ENCODE measurements around the gene RAB11FIP5. TPM values are rescaled to one million over a fixed set of nuclear protein-coding genes. Genes with fewer than 3 reads are reported as not detected.

The RAB11FIP5 gene
- total RNA-seq, 1 donor from 2014 or later = 54.7 TPM

DNA sequence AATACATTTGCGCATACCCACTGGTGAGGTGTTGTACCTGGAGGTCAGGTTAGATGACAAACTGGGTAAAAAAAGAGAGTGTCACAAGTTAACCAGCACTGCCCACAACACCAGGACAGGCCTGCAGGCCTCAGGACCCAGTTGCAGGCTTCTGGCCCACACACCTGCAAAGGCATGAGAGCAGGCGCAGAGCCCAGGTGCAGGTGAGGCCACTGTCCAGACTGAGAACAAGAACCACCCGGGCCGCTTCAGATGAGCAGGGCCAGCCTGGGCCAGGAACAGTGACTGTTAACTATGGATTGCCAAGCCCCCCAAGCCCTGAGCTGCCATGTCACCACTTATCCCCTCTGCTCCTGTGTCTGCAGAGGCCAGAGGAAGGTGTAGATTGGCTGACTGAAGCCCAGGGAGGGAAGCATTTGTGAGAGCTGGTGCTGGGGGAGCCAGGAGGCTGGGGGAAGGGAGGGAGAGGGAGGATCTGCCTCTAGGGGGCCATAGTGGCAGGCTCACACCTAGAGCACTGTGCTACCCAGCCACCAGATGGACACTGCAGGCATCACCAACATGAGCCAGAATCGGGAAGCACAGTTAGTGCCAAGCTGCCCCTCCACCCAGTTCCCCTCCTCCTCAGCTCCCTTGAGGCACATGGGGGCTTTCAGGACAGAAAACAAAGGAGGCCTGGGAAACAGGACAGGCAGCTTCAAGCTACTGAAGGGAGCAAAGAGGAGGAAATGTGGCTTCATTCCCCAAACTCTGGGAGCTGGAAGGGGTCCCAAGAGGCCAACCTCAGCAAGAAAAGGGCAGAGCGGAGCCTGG, 76.6 kb downstream of the RAB11FIP5 start:
- Mint-ChIP-seq H3K27me3 (ENCODE audit: low read depth) (no peaks in the 10 kb centered on the region), H3K9me3 (ENCODE audit: low read depth) (no peaks in the 10 kb centered on the region), H3K4me1 (ENCODE audit: low read depth) (no peaks in the 10 kb centered on the region), H3K27ac (ENCODE audit: unreplicated experiment) (no peak overlapping the region), H3K36me3 (ENCODE audit: low read depth) (peaks cover 14% of the 10 kb centered on the region), H3K4me3 (ENCODE audit: unreplicated experiment) (no peak overlapping the region)
- DNase-seq (ENCODE audit: low spot score) = no peak
- TF ChIP-seq, protein P1, sequence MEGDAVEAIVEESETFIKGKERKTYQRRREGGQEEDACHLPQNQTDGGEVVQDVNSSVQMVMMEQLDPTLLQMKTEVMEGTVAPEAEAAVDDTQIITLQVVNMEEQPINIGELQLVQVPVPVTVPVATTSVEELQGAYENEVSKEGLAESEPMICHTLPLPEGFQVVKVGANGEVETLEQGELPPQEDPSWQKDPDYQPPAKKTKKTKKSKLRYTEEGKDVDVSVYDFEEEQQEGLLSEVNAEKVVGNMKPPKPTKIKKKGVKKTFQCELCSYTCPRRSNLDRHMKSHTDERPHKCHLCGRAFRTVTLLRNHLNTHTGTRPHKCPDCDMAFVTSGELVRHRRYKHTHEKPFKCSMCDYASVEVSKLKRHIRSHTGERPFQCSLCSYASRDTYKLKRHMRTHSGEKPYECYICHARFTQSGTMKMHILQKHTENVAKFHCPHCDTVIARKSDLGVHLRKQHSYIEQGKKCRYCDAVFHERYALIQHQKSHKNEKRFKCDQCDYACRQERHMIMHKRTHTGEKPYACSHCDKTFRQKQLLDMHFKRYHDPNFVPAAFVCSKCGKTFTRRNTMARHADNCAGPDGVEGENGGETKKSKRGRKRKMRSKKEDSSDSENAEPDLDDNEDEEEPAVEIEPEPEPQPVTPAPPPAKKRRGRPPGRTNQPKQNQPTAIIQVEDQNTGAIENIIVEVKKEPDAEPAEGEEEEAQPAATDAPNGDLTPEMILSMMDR (IDR thresholded peaks at IDR 0.05) = no peak

DNA sequence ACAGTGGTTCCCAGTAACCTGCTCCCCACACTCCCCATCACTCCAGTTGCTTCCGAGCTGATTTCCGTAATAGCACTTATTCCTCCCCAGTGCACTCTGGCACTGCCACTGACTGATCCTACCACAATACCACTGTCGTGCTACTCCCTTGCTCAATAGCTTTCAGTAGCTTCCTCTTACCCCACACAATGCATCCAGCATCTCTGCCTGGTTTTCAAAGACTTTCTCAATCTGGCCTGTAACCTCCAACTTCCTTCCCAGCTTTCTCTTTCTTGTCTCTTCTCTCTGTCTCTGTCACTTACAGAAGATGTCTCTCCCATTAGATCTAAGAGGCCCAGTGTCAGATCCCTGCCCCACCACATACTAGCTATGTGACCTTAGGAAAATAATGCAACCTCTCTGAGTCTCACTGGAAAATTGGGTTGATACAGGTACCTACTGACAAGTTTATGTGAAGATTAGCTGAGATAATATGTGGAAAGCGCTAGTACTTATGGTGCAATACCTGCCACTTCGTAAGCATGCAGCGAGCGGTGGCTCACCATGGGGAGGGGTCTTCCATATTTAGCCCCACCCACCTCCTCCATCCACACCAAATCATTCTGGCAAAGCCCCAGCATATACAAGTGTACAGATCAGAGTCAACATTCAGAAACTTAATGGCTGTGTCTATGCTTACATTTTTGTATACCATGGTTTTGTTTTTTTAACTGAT, 77.9 kb downstream of the RAB11FIP5 start:
- no peaks in the 10 kb centered on the region for H3K4me1 Mint-ChIP-seq (ENCODE audit: low read depth)
- H3K27me3 Mint-ChIP-seq (ENCODE audit: low read depth) = no peaks in the 10 kb centered on the region
- H3K36me3 Mint-ChIP-seq (ENCODE audit: low read depth) = peaks cover 14% of the 10 kb centered on the region
- no peak for DNase-seq (ENCODE audit: low spot score)
- no peak overlapping the region for H3K4me3 Mint-ChIP-seq (ENCODE audit: unreplicated experiment)
- TF ChIP-seq, protein P1 (IDR thresholded peaks at IDR 0.05) = no peak
- no peaks in the 10 kb centered on the region for H3K9me3 Mint-ChIP-seq (ENCODE audit: low read depth)
- no peak overlapping the region for H3K27ac Mint-ChIP-seq (ENCODE audit: unreplicated experiment)

DNA sequence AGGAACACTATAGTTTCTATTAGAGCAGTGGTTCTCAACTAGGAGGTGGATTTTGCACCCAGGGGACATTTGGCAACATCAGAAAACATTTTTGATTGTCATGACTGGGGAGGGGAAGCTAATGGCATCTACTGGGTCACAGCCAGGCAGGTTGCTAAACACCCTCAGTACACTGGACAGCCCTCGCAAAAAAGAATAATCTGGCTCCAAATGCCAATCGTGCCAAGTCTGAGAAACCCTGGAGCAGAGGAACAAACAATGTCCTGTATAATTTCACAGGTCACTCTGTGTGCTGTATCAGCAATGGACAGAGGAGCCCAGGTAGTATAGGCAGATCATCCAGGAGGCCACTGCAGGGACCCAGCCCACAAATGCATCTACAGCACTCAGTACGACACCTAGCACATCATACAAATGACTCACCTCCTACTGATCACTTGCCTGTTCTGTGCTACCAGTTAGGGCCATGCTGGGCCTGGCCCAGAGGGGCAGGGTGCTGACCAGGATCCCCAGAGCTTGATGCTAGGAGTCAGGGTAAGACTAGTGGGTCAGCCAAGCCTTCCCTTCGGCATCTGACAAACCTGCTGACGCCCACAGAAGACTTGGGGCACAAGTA, 78.9 kb downstream of the RAB11FIP5 start:
- Mint-ChIP-seq H3K4me1 (ENCODE audit: low read depth) (no peaks in the 10 kb centered on the region), H3K4me3 (ENCODE audit: unreplicated experiment) (no peak overlapping the region), H3K27me3 (ENCODE audit: low read depth) (no peaks in the 10 kb centered on the region), H3K36me3 (ENCODE audit: low read depth) (peaks cover 10% of the 10 kb centered on the region), H3K27ac (ENCODE audit: unreplicated experiment) (no peak overlapping the region), H3K9me3 (ENCODE audit: low read depth) (no peaks in the 10 kb centered on the region)
- DNase-seq (ENCODE audit: low spot score) = no peak
- TF ChIP-seq, protein P1 (IDR thresholded peaks at IDR 0.05) = no peak

DNA sequence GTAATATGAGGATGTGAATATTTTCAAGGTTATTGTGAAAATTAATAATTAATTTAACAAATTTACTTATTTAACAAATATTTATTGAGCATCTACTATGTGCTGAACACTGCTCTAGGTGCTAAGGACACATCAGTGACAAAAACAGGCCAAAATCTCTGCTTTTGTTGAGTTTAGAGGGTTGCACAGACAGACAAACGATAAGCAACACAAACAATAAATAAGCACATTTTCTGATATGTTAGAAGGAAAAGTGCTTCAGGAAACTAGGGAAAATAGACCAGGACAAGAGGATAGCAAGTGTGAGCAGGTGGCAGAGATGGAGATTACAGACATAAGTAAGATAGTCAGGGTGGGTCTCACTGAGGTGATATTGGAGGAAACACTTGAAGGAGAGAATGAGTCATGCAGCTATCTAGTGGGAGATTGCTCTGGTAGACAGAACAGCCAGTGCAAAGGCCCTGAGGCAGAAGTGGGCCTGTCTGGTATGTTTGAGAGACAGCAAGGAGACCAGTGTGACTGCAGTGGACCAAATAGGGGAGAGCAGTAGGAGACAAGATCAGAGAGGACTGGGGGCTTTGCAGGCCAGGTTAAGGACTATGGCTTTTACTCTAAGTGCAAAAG, 79.5 kb downstream of the RAB11FIP5 start:
- Mint-ChIP-seq H3K4me1 (ENCODE audit: low read depth) (no peaks in the 10 kb centered on the region), H3K4me3 (ENCODE audit: unreplicated experiment) (no peak overlapping the region), H3K27me3 (ENCODE audit: low read depth) (no peaks in the 10 kb centered on the region), H3K27ac (ENCODE audit: unreplicated experiment) (no peak overlapping the region), H3K36me3 (ENCODE audit: low read depth) (peaks cover 12% of the 10 kb centered on the region), H3K9me3 (ENCODE audit: low read depth) (no peaks in the 10 kb centered on the region)
- TF ChIP-seq, protein P1 (IDR thresholded peaks at IDR 0.05) = no peak
- DNase-seq (ENCODE audit: low spot score) = no peak

DNA sequence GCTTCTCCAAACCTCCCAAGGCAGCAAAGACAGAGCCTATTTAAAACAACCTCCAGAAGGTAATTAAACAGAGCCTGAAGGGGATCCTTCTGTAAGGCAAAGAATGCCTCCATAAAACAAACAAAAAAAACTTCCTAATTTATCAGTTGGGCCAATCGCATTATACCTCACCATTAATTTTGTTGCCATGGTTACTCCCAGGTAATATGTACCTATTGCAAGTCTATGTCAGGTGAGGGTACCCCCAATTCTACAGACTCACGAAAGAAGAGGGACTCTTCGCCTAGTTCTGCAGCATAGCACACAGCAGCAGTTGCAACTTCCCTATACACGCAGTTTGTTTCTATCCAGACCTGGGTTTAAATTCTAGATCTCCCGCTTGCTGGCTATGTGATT, 80.0 kb downstream of the RAB11FIP5 start:
- Mint-ChIP-seq H3K9me3 (ENCODE audit: low read depth) (no peaks in the 10 kb centered on the region), H3K36me3 (ENCODE audit: low read depth) (peaks cover 13% of the 10 kb centered on the region), H3K4me3 (ENCODE audit: unreplicated experiment) (no peak overlapping the region), H3K27me3 (ENCODE audit: low read depth) (no peaks in the 10 kb centered on the region), H3K27ac (ENCODE audit: unreplicated experiment) (no peak overlapping the region), H3K4me1 (ENCODE audit: low read depth) (no peaks in the 10 kb centered on the region)
- DNase-seq (ENCODE audit: low spot score) = no peak
- TF ChIP-seq, protein P1 (IDR thresholded peaks at IDR 0.05) = no peak
